Panc1 (cell line): Measurements from ENCODE around the gene LDLRAD4. TPM values are rescaled to one million over a fixed set of nuclear protein-coding genes. Genes with fewer than 3 reads are reported as not detected.

Experiments
- ATAC-seq: fragments of 200-7000 bp; cut with Tn5 transposase; 2 replicates; pipeline ENCODE4 v1.9.1; 2020; ENCODE audit warnings: mild to moderate bottlenecking, moderate library complexity
- BruUV-seq: library from RNA; stranded (reverse); fragments of 400-500 nt; replicated peaks from 2 replicates; lab custom pipeline; 2021; lab: Mats Ljungman, UMichigan
- CTCF ChIA-PET: fragments of 300-600 bp; sonication (Branson Sonifier 250); formaldehyde crosslinking; loops from one replicate; lab custom pipeline; 2022; ENCODE audit warnings: antibody characterized with exemption; lab: Charles Lee
- POLR2A ChIA-PET: fragments of 300-600 bp; sonication (Branson Sonifier 250); formaldehyde crosslinking; loops from one replicate; lab custom pipeline; 2022; ENCODE audit warnings: antibody characterized with exemption; lab: Charles Lee
- DNase-seq: peaks from one replicate; pipeline ENCODE4 v3.0.0-alpha.2; 2010; ENCODE audit warnings: low read depth, low spot score
- H3K27ac ChIP-seq: 2 replicates; pipeline ENCODE4 v1.5.1; 2011; ENCODE audit warnings: mild to moderate bottlenecking, low read length, inconsistent platforms
- H3K27me3 ChIP-seq: fragments of 200-500 bp; sonication (Bioruptor generic); 2 replicates; pipeline ENCODE4 v1.6.0; 2014; ENCODE audit warnings: low read length, inconsistent platforms; ENCODE audit not compliant: control insufficient read depth, insufficient read depth
- H3K36me3 ChIP-seq: fragments of 200-500 bp; sonication (Bioruptor generic); 2 replicates; pipeline ENCODE4 v1.5.1; 2014; ENCODE audit warnings: inconsistent platforms, mild to moderate bottlenecking, low read length, moderate library complexity; ENCODE audit not compliant: control insufficient read depth, insufficient read depth
- H3K4me1 ChIP-seq: 2 replicates; pipeline ENCODE4 v1.5.1; 2011; ENCODE audit warnings: inconsistent platforms, mild to moderate bottlenecking, low read length, moderate library complexity; ENCODE audit not compliant: control insufficient read depth, insufficient read depth
- H3K4me3 ChIP-seq, 2 experiments: 2 replicates each; pipeline ENCODE4 v1.5.1; 2011 to 2012; ENCODE audit warnings: low read depth in 2 of 2, low read length in 2 of 2, mild to moderate bottlenecking in 2 of 2, inconsistent platforms in 1 of 2, moderate library complexity in 1 of 2
- H3K9me3 ChIP-seq: fragments of 200-500 bp; sonication (Bioruptor generic); 2 replicates; pipeline ENCODE4 v1.5.1; 2014; ENCODE audit warnings: low read depth, mild to moderate bottlenecking, inconsistent platforms, low read length, moderate library complexity; ENCODE audit not compliant: control insufficient read depth, insufficient read depth
- POLR2AphosphoS5 ChIP-seq: IDR thresholded peaks from 2 replicates; pipeline ENCODE4 v1.6.1; 2012; ENCODE audit warnings: mild to moderate bottlenecking, low read depth, low read length, moderate library complexity
- SIN3A ChIP-seq: IDR thresholded peaks from 2 replicates; pipeline ENCODE4 v1.6.1; 2012; ENCODE audit warnings: low read depth, mild to moderate bottlenecking, low read length, moderate library complexity, borderline replicate concordance; ENCODE audit not compliant: insufficient read depth
- TCF7L2 ChIP-seq: IDR thresholded peaks from 2 replicates; pipeline ENCODE4 v1.6.1; 2011; ENCODE audit warnings: mild to moderate bottlenecking, low read depth, low read length, inconsistent platforms
- in situ Hi-C: cut with HindIII; loops from 2 replicates; pipeline ENCODE4 v1.10.0; 2016; ENCODE audit warnings: low sequenced_read_pairs, low pct_unique_long_range_greater_than_20kb
- intact Hi-C: fragments of 100-400 bp; cut with micrococcal nuclease; formaldehyde crosslinking; loops from one replicate; pipeline ENCODE4 v1.10.0; 2022; ENCODE audit not compliant: unreplicated experiment
- total RNA-seq: library from RNA; stranded (reverse); gene quantifications from one replicate; pipeline ENCODE4 v1.2.1, GENCODE V29; 2021; ENCODE audit not compliant: unreplicated experiment
- TF ChIP-seq, protein P1 (sequence below), 2 experiments: IDR thresholded peaks; 2 replicates each; pipeline ENCODE4 v1.6.1; 2011 to 2012; ENCODE audit warnings: low read depth in 2 of 2, control low read depth in 1 of 2, low read length in 1 of 2, mild to moderate bottlenecking in 1 of 2, moderate library complexity in 1 of 2; ENCODE audit not compliant: insufficient read depth in 1 of 2
- TF ChIP-seq, protein P2 (sequence below): fragments of 450-650 bp; IDR thresholded peaks from 2 replicates; pipeline ENCODE4 v1.5.1; 2017; ENCODE audit warnings: mild to moderate bottlenecking

Gene LDLRAD4
- total RNA-seq, 1 experiment from 2014 or later, result 0.28 TPM

GRCh38 chr18:13372531-13372951 is 154.0 kb downstream of the LDLRAD4 start:
- H3K4me1 ChIP-seq, result no peaks in the 10 kb centered on the region
- TF ChIP-seq, protein P1, sequence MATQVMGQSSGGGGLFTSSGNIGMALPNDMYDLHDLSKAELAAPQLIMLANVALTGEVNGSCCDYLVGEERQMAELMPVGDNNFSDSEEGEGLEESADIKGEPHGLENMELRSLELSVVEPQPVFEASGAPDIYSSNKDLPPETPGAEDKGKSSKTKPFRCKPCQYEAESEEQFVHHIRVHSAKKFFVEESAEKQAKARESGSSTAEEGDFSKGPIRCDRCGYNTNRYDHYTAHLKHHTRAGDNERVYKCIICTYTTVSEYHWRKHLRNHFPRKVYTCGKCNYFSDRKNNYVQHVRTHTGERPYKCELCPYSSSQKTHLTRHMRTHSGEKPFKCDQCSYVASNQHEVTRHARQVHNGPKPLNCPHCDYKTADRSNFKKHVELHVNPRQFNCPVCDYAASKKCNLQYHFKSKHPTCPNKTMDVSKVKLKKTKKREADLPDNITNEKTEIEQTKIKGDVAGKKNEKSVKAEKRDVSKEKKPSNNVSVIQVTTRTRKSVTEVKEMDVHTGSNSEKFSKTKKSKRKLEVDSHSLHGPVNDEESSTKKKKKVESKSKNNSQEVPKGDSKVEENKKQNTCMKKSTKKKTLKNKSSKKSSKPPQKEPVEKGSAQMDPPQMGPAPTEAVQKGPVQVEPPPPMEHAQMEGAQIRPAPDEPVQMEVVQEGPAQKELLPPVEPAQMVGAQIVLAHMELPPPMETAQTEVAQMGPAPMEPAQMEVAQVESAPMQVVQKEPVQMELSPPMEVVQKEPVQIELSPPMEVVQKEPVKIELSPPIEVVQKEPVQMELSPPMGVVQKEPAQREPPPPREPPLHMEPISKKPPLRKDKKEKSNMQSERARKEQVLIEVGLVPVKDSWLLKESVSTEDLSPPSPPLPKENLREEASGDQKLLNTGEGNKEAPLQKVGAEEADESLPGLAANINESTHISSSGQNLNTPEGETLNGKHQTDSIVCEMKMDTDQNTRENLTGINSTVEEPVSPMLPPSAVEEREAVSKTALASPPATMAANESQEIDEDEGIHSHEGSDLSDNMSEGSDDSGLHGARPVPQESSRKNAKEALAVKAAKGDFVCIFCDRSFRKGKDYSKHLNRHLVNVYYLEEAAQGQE (IDR thresholded peaks at IDR 0.05; ENCODE audit: insufficient read depth in 1 of 2, low read depth in 2 of 2, low read length in 1 of 2), result no peak
- TF ChIP-seq POLR2AphosphoS5 (no peak), SIN3A (no peak), TCF7L2 (no peak)
- TF ChIP-seq, protein P2, sequence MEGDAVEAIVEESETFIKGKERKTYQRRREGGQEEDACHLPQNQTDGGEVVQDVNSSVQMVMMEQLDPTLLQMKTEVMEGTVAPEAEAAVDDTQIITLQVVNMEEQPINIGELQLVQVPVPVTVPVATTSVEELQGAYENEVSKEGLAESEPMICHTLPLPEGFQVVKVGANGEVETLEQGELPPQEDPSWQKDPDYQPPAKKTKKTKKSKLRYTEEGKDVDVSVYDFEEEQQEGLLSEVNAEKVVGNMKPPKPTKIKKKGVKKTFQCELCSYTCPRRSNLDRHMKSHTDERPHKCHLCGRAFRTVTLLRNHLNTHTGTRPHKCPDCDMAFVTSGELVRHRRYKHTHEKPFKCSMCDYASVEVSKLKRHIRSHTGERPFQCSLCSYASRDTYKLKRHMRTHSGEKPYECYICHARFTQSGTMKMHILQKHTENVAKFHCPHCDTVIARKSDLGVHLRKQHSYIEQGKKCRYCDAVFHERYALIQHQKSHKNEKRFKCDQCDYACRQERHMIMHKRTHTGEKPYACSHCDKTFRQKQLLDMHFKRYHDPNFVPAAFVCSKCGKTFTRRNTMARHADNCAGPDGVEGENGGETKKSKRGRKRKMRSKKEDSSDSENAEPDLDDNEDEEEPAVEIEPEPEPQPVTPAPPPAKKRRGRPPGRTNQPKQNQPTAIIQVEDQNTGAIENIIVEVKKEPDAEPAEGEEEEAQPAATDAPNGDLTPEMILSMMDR, result no peak
- no peak overlapping the region for H3K27ac ChIP-seq
- no peaks in the 10 kb centered on the region for H3K9me3 ChIP-seq
- ATAC-seq, result no peak
- DNase-seq, result no peak
- H3K27me3 ChIP-seq, result no peaks in the 10 kb centered on the region; the same call in 1 of the 2 replicates
- H3K36me3 ChIP-seq, result no peaks in the 10 kb centered on the region
- no peak overlapping the region for H3K4me3 ChIP-seq
- BruUV-seq, result no TSS peak
- intact Hi-C loops (no loop called here), in situ Hi-C loops (no loop called here)
- ChIA-PET POLR2A (no interaction called here), CTCF (no interaction called here)

DNA sequence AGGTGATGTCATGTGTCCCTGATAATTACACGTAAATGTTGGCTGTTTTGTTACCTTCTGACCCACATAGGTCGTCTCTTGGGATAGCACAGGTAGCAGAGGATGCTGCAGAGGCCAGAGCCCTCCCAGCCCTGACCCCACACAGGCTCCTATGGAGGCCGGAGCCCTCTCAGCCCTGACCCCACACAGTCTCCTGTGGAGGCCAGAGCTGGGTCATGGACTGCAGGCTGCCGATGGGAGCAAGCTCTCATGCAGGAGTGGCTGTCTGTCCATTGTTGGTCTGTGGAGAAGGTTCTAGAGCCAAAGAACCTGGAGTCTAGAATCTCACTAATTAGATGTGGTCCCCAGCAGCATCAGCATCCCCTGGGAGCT is 155.5 kb downstream of the LDLRAD4 start:
- ChIA-PET POLR2A (no interaction called here), CTCF (no interaction called here)
- Histone ChIP-seq H3K4me1 (no peaks in the 10 kb centered on the region), H3K27me3 (no peaks in the 10 kb centered on the region), H3K9me3 (no peaks in the 10 kb centered on the region), H3K4me3 (no peak overlapping the region), H3K27ac (no peak overlapping the region), H3K36me3 (no peaks in the 10 kb centered on the region)
- BruUV-seq, result no TSS peak
- DNase-seq (no peak), ATAC-seq (no peak)
- intact Hi-C loops, result no loop called here
- in situ Hi-C loops, result no loop called here
- TF ChIP-seq POLR2AphosphoS5 (no peak), SIN3A (no peak), TCF7L2 (no peak)
- TF ChIP-seq, protein P2, result no peak
- TF ChIP-seq, protein P1 (IDR thresholded peaks at IDR 0.05; ENCODE audit: insufficient read depth in 1 of 2, low read depth in 2 of 2, low read length in 1 of 2), result no peak
